Measurements from ENCODE around the gene KIAA1217.
"Not testable (repeated sequence)": the region's sequence is repeated elsewhere in the genome, so short reads cannot be mapped to it uniquely, and the experiment has no call there.

The KIAA1217 gene

GRCh38 chr10:24439935-24440334 is 231.0 kb downstream of the KIAA1217 start:
- Histone ChIP-seq H3K14ac (ENCODE audit: low read length) (no peak overlapping the region), H2AFZ (ENCODE audit: low read length) (no peak overlapping the region), H3K4me1 (ENCODE audit: control insufficient read depth in 2 of 2, insufficient read depth in 1 of 2, low read depth in 1 of 2, low read length in 2 of 2) (peaks cover 0 to 6% of the 10 kb centered on the region in 2 donors), H3K18ac (ENCODE audit: low read length) (no peak overlapping the region), H3K36me3 (replicated peaks in 1 of 2; ENCODE audit: control insufficient read depth in 2 of 2, insufficient read depth in 2 of 2, low read length in 2 of 2) (no peaks in the 10 kb centered on the region), H4K91ac (ENCODE audit: low read depth, low read length, poor library complexity) (no peak overlapping the region), H3K27ac (replicated peaks; ENCODE audit: low read length) (no peak overlapping the region), H3K79me1 (ENCODE audit: low read depth, low read length) (no peaks in the 10 kb centered on the region), H3K23ac (ENCODE audit: low read depth, low read length, poor library complexity) (no peak overlapping the region), H3K9ac (ENCODE audit: low read depth, low read length, poor library complexity) (no peak overlapping the region), H2BK5ac (ENCODE audit: low read length) (no peak overlapping the region), H2BK12ac (ENCODE audit: low read length) (no peak overlapping the region), H2BK15ac (ENCODE audit: low read length) (no peak overlapping the region), H4K8ac (ENCODE audit: low read depth, low read length) (no peak overlapping the region), H2BK120ac (ENCODE audit: low read depth, low read length) (no peak overlapping the region), H2AK5ac (ENCODE audit: low read depth, low read length) (no peak overlapping the region), H3K27me3 (ENCODE audit: control insufficient read depth in 3 of 3, insufficient read depth in 3 of 3, low read depth in 1 of 3, low read length in 3 of 3) (no peaks in the 10 kb centered on the region), H3K9me3 (replicated peaks in 1 of 2; ENCODE audit: control insufficient read depth in 2 of 2, insufficient read depth in 1 of 2, low read depth in 1 of 2, low read length in 2 of 2) (no peaks in the 10 kb centered on the region), H3K4me2 (ENCODE audit: insufficient read depth, low read length, poor library complexity, severe bottlenecking) (no peak overlapping the region), H3K4me3 (ENCODE audit: low read length in 2 of 2) (no peak overlapping the region), H3K4ac (ENCODE audit: low read length) (no peak overlapping the region)
- no peak for DNase-seq (ENCODE audit: low spot score)
- WGBS, 2 donors (ENCODE audit: extremely low coverage in 2 of 2, insufficient read length in 2 of 2, insufficient replicate concordance in 1 of 2): no CpG with 5 or more reads among the region's 4 CpGs

GRCh38 chr10:24440817-24441797 is 232.2 kb downstream of the KIAA1217 start:
- H4K91ac ChIP-seq (ENCODE audit: low read depth, low read length, poor library complexity): no peak overlapping the region
- H3K27ac ChIP-seq (replicated peaks; ENCODE audit: low read length): no peak overlapping the region
- no peak overlapping the region for H2AFZ ChIP-seq (ENCODE audit: low read length)
- no peaks in the 10 kb centered on the region for H3K36me3 ChIP-seq (replicated peaks in 1 of 2; ENCODE audit: control insufficient read depth in 2 of 2, insufficient read depth in 2 of 2, low read length in 2 of 2)
- no peak overlapping the region for H3K4me3 ChIP-seq (ENCODE audit: low read length in 2 of 2)
- H3K14ac ChIP-seq (ENCODE audit: low read length): no peak overlapping the region
- H3K4me2 ChIP-seq (ENCODE audit: insufficient read depth, low read length, poor library complexity, severe bottlenecking): no peak overlapping the region
- WGBS, 2 donors (ENCODE audit: extremely low coverage in 2 of 2, insufficient read length in 2 of 2, insufficient replicate concordance in 1 of 2): no CpG with 5 or more reads among the region's 13 CpGs
- no peak overlapping the region for H2BK15ac ChIP-seq (ENCODE audit: low read length)
- H3K79me1 ChIP-seq (ENCODE audit: low read depth, low read length): no peaks in the 10 kb centered on the region
- no peak overlapping the region for H3K4ac ChIP-seq (ENCODE audit: low read length)
- H3K23ac ChIP-seq (ENCODE audit: low read depth, low read length, poor library complexity): no peak overlapping the region
- no peak overlapping the region for H3K9ac ChIP-seq (ENCODE audit: low read depth, low read length, poor library complexity)
- no peak for DNase-seq (ENCODE audit: low spot score)
- no peak overlapping the region for H2BK12ac ChIP-seq (ENCODE audit: low read length)
- no peak overlapping the region for H2AK5ac ChIP-seq (ENCODE audit: low read depth, low read length)
- no peak overlapping the region for H2BK120ac ChIP-seq (ENCODE audit: low read depth, low read length)
- H3K4me1 ChIP-seq (ENCODE audit: control insufficient read depth in 2 of 2, insufficient read depth in 1 of 2, low read depth in 1 of 2, low read length in 2 of 2): peaks cover 0 to 6% of the 10 kb centered on the region in 2 donors
- no peak overlapping the region for H2BK5ac ChIP-seq (ENCODE audit: low read length)
- no peak overlapping the region for H3K18ac ChIP-seq (ENCODE audit: low read length)
- no peaks in the 10 kb centered on the region for H3K27me3 ChIP-seq (ENCODE audit: control insufficient read depth in 3 of 3, insufficient read depth in 3 of 3, low read depth in 1 of 3, low read length in 3 of 3)
- no peaks in the 10 kb centered on the region for H3K9me3 ChIP-seq (replicated peaks in 1 of 2; ENCODE audit: control insufficient read depth in 2 of 2, insufficient read depth in 1 of 2, low read depth in 1 of 2, low read length in 2 of 2)
- no peak overlapping the region for H4K8ac ChIP-seq (ENCODE audit: low read depth, low read length)

- no peak overlapping the region for H2BK15ac ChIP-seq (ENCODE audit: low read length)
- H3K9me3 ChIP-seq (replicated peaks in 1 of 2; ENCODE audit: control insufficient read depth in 2 of 2, insufficient read depth in 1 of 2, low read depth in 1 of 2, low read length in 2 of 2): no peaks in the 10 kb centered on the region
- H3K79me1 ChIP-seq (ENCODE audit: low read depth, low read length): no peaks in the 10 kb centered on the region
- H3K14ac ChIP-seq (ENCODE audit: low read length): no peak overlapping the region
- peaks cover 0 to 7% of the 10 kb centered on the region in 2 donors for H3K4me1 ChIP-seq (ENCODE audit: control insufficient read depth in 2 of 2, insufficient read depth in 1 of 2, low read depth in 1 of 2, low read length in 2 of 2)
- no peak overlapping the region for H3K18ac ChIP-seq (ENCODE audit: low read length)
- no peak overlapping the region for H3K4ac ChIP-seq (ENCODE audit: low read length)
- H2AFZ ChIP-seq (ENCODE audit: low read length): no peak overlapping the region
- H2BK120ac ChIP-seq (ENCODE audit: low read depth, low read length): no peak overlapping the region
- H2BK12ac ChIP-seq (ENCODE audit: low read length): no peak overlapping the region
- H3K36me3 ChIP-seq (replicated peaks in 1 of 2; ENCODE audit: control insufficient read depth in 2 of 2, insufficient read depth in 2 of 2, low read length in 2 of 2): no peaks in the 10 kb centered on the region
- H4K8ac ChIP-seq (ENCODE audit: low read depth, low read length): no peak overlapping the region
- H3K23ac ChIP-seq (ENCODE audit: low read depth, low read length, poor library complexity): no peak overlapping the region
- no peak overlapping the region for H3K9ac ChIP-seq (ENCODE audit: low read depth, low read length, poor library complexity)
- H3K27me3 ChIP-seq (ENCODE audit: control insufficient read depth in 3 of 3, insufficient read depth in 3 of 3, low read depth in 1 of 3, low read length in 3 of 3): no peaks in the 10 kb centered on the region
- H3K4me2 ChIP-seq (ENCODE audit: insufficient read depth, low read length, poor library complexity, severe bottlenecking): no peak overlapping the region
- no peak overlapping the region for H2AK5ac ChIP-seq (ENCODE audit: low read depth, low read length)
- no peak overlapping the region for H4K91ac ChIP-seq (ENCODE audit: low read depth, low read length, poor library complexity)
- no peak overlapping the region for H2BK5ac ChIP-seq (ENCODE audit: low read length)
- no peak for DNase-seq (ENCODE audit: low spot score)
- no CpG with 5 or more reads among the region's 1 CpG for WGBS, 2 donors (ENCODE audit: extremely low coverage in 2 of 2, insufficient read length in 2 of 2, insufficient replicate concordance in 1 of 2)
- no peak overlapping the region for H3K27ac ChIP-seq (replicated peaks; ENCODE audit: low read length)
- H3K4me3 ChIP-seq (ENCODE audit: low read length in 2 of 2): no peak overlapping the region
These were observed 233.3 kb downstream of the KIAA1217 start for GRCh38 chr10:24442234-24442633.

GRCh38 chr10:24442641-24443174 is 233.8 kb downstream of the KIAA1217 start:
- H3K27me3 ChIP-seq (ENCODE audit: control insufficient read depth in 3 of 3, insufficient read depth in 3 of 3, low read depth in 1 of 3, low read length in 3 of 3); H3K23ac ChIP-seq (ENCODE audit: low read depth, low read length, poor library complexity); H4K91ac ChIP-seq (ENCODE audit: low read depth, low read length, poor library complexity); H3K4me1 ChIP-seq (ENCODE audit: control insufficient read depth in 2 of 2, insufficient read depth in 1 of 2, low read depth in 1 of 2, low read length in 2 of 2); H3K4ac ChIP-seq (ENCODE audit: low read length); DNase-seq (ENCODE audit: low spot score); H3K9ac ChIP-seq (ENCODE audit: low read depth, low read length, poor library complexity); H3K36me3 ChIP-seq (replicated peaks in 1 of 2; ENCODE audit: control insufficient read depth in 2 of 2, insufficient read depth in 2 of 2, low read length in 2 of 2); H2BK120ac ChIP-seq (ENCODE audit: low read depth, low read length); H4K8ac ChIP-seq (ENCODE audit: low read depth, low read length); H2BK15ac ChIP-seq (ENCODE audit: low read length); H3K79me1 ChIP-seq (ENCODE audit: low read depth, low read length); H3K14ac ChIP-seq (ENCODE audit: low read length); H3K27ac ChIP-seq (replicated peaks; ENCODE audit: low read length); H3K4me2 ChIP-seq (ENCODE audit: insufficient read depth, low read length, poor library complexity, severe bottlenecking); H3K18ac ChIP-seq (ENCODE audit: low read length); H2AFZ ChIP-seq (ENCODE audit: low read length); H2BK5ac ChIP-seq (ENCODE audit: low read length); H2BK12ac ChIP-seq (ENCODE audit: low read length); H2AK5ac ChIP-seq (ENCODE audit: low read depth, low read length); H3K9me3 ChIP-seq (replicated peaks in 1 of 2; ENCODE audit: control insufficient read depth in 2 of 2, insufficient read depth in 1 of 2, low read depth in 1 of 2, low read length in 2 of 2); H3K4me3 ChIP-seq (ENCODE audit: low read length in 2 of 2): not testable (repeated sequence)
- no CpG with 5 or more reads among the region's 2 CpGs for WGBS, 2 donors (ENCODE audit: extremely low coverage in 2 of 2, insufficient read length in 2 of 2, insufficient replicate concordance in 1 of 2)

Data from neuronal stem cell (in vitro differentiated cells).